ENCODE data around the gene GDF9.

GRCh38 chr5:132898094-132898493 is 31.8 kb upstream of the GDF9 start:
- TF ChIP-seq CTCF (IDR thresholded peaks at IDR 0.05) (no peak), MAX (CRISPR knock-in tag; IDR thresholded peaks at IDR 0.05) (no peak), USF2 (CRISPR knock-in tag; IDR thresholded peaks at IDR 0.05) (no peak), SP1 (CRISPR knock-in tag; conservative IDR thresholded peaks at IDR 0.05) (no peak), ZNF512 (CRISPR knock-in tag; IDR thresholded peaks at IDR 0.05; ENCODE audit: borderline replicate concordance) (no peak), IRF2 (CRISPR knock-in tag; IDR thresholded peaks at IDR 0.05; ENCODE audit: borderline replicate concordance, low read depth) (no peak), SOX15 (CRISPR knock-in tag; IDR thresholded peaks at IDR 0.05) (no peak)
